COR-L47 (cell line): ENCODE results near the gene DCD.
"Not testable (repeated sequence)": the region's sequence is repeated elsewhere in the genome, so short reads cannot be mapped to it uniquely, and the experiment has no call there.

Experiments
- DNase-seq: peaks from one replicate; lab custom pipeline; 2025; lab: John Stamatoyannopoulos, UW

The DCD gene

DNA sequence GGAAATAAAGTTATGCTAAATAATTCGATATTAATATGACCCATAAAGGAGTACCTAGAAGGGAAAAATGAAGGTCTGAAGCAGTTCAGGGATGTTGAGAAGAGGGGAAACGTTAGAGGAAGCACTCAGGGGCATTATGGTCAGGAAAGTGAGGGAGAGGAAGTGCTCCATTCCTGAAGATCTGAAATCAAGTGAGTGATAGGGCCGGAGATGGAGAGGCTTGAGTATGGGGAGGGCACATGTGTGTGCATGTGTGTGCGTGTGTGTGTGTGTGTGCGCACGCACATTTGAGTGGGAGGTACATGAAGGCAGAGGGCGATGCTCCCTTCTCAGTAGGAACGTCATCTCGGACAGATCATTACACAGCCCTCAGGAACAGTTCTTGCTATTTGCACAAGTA, 4.9 kb upstream of the DCD start:
- no peak for DNase-seq

DNA sequence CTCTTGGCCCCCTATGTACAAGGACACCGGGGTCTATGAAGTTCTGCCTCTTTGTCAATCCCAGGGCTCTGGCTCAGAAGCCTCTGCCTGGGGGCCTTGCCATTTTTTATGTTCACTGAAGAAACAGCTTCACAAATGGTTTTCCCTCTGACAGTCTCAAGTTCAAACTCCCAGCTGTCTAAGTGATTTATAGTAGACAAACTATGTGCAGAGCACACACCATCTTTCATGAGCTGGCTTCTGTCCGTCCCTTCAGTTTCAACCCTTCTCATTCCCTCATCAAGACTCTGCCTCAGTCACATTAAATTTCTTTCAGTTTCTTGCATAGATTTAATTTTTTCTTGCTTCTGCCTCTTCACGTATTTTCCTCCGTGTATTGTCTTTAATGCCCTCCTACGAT, 2.7 kb upstream of the DCD start:
- no peak for DNase-seq

DNA sequence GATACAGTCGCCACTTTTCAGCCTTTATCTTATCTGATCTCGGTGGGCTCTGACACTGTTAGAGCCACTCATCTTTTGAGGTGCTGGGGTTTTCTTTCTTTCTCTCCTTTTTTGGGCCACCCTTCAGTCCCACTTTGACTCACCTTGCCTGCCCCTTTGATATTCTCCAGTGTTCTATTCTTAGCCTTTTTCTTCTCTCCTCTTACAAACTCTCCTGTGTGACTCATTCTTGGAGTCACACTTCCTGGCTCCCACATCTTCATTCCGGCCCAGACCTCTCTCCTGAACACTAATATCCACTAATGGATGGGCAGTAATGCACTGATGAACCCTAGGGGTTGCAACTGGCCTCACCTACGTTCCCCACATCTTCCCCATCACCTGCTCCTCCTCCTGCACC, 2.2 kb upstream of the DCD start:
- DNase-seq: no peak

DNA sequence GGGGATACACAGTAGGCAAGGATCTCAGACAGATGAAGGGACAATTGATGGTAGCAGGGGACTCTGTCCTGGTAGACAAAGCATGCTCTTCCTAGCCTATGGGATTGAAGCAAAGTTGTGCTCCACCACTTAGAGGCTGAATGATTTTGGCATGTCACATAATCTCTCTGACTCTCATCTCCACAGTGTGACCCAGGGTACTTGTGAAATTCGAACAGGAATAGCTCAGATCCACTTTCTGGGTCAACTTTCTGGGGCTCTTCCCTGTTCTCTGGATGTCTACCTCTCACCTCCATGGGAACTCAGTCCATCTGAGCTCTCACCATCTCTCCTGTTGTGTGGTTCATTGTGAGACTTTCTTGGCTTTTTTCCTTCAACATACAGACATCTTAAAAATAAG, 1.7 kb upstream of the DCD start:
- no peak for DNase-seq

DNA sequence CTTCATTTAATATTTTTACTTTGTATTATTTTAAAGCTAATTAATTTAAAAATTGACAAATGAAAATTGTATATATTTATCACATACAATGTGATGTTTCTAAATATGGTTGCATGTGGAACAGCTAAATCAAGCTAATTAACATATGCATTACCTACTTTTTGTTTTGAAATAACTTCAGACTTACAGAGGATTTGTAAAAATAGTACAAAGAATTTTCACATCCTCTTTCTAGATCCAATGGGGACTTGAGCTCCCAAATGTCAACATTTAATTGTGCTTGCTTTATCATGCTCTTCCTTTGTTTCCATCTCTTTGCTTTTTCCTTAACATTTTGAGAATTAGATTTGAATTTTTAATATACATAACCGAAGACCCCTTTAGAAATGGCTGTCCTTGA, 6.6 kb downstream of the DCD start:
- DNase-seq: no peak

DNA sequence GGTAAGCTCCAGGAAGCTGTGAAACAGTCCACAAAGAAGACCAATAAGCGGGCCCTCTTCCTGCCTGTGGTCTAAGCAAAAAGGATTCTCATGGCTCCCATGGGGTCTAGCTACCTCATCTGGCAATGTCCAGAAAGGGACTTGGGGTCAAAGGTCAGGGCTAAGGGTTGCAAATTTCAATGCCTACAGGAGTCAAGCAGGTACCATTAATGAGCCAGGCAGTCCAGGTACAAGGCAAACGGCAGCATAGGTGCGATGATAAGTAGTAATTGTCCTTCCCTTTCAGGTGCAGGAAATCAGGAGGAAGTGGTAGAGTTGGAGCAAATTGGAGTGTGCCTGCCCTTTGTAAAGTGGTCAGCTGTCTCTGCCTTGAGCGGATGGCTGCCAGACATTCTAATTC, 7.1 kb downstream of the DCD start:
- no peak for DNase-seq

DNA sequence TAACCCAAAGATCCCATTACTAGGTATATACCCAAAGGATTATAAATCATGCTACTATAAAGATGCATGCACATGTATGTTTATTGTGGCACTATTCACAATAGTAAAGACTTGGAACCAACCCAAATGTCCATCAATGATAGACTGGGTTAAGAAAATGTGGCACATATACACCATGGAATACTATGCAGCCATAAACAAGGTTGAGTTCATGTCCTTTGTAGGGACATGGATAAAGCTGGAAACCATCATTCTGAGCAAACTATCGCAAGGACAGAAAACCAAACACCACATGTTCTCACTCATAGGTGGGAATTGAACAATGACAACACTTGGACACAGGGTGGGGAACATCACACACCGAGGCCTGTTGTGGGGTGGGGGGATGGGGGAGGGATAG, 9.1 kb downstream of the DCD start:
- DNase-seq: not testable (repeated sequence)

DNA sequence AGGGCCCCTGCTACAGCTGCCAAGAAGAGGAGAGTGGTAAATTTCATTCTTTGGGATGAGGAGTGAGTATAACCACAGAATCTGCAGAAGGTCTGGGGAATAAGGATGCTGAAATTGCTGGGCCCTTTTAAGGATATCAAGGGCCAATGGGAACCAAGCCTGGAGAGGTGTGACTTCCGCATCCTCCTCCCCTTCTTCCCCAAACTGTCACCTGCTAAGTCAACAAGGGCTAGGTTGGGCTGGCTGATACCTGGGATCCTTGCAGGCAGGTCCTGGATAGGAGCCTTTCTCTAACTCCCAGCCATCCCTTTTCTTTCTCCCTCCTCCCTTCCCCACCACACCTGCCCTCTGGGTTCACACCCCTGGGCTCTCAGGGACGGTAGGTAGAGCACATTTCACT, 13.4 kb downstream of the DCD start, which contains the start of gene LACRT:
LACRT (minus strand) TSS at position 101 of the 400 bp plus-strand sequence; CDS start at position 47, 54 bp downstream.
- no peak for DNase-seq

DNA sequence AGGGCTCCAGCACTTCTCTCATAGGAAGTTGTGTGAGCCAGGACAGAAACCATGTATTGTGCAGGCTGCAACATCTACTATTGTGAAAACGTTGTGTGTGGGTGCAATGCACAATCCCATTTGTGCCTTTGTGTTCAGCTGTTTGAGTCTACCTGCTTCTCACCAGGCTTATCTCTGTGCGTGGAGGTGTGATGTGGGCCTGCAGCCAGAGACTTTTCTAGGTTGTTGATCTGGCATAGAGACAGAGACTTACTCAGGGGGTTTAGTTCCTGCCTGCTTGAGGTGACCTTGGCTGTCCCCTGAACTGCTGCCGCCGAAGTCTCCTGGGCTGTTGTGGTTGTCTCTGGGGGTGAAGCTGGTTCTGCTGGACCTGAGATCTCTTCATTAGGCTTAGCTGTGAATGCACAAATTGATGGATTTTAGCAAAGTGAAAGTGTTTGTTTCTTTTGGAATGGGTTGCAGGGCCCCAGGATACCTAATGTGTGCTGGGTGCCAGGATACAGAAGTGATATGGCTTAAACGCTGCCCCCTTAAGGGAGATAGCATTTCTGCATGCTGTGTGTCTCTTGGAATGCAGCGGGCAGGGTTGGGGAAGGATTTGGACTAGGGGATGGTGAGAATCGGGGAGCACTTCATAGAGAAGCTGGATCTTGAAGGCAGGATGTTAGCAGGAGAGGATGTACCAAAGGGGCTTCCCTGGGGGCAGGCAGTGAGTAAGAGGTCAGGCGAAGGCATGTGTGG, 16.0 kb downstream of the DCD start:
- no peak for DNase-seq

DNA sequence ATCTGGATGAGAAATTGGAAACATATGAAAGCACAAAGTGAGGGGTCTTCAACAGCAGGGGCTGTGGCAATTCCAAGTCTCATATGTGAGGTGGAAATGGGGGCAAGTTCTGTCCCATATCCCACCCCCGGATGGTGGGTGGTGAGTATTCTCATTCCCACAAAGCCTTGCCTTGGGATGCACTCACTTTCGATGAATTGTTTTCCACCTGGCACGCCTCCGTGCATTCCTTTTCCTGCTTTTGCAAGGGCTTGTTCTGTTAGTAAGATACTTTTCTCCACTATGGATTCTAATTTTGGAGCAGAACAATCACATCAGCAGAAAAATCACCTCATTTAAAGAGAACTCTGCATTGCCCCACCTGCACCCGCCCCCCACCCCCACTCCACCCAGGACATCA, 16.6 kb downstream of the DCD start:
- DNase-seq: no peak

DNA sequence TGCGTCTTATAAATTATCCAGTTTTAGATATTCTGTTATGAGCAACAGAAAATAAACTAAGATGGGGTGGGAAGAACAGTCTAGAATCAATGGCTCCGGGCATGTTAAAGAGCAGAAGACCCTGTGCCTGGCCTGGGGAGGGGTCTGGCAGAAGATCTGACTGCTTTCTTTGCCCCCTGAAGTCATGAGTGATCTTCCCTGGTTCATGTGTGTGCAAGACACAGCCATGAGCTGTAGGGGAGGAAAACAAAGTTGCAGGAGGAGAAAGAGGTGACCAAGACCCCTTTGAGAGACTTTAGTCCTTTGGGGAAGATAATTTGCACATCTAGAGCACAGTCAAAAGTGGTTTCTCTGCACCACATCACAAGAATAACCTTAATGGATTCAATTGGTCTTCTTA, 18.2 kb downstream of the DCD start:
- DNase-seq: no peak

DNA sequence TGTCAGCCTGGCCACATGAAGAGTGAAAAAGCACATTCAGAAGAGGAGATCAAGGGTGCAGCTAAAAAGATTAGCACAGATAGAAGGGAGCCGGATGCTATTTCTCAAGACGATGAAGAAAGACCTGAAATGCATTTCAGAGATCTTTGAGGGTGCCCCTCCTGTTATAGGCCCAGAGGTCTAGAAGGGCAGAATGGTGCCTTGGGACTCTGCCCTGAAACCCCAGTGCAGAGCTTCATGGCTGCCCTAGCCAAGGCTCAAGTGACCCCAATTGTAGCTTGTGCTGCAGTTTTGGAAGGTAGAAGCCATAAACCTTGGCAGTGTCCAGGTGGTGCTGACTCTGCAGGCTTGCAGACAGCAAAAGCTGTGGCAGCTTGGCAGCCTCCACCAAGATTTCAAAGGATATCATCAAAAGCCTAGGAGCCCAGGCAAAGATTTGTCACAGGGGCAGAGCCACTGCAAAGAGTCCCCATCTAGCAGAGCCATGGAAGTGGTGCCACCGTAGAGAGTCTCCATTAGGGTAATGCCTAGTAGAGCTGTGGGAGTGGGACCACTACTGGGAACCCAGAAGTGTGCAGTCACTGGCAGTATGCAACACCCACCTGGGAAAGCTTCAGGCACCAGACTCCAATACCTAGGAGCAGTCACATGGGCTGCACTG, 19.8 kb downstream of the DCD start:
- DNase-seq: no peak

DNA sequence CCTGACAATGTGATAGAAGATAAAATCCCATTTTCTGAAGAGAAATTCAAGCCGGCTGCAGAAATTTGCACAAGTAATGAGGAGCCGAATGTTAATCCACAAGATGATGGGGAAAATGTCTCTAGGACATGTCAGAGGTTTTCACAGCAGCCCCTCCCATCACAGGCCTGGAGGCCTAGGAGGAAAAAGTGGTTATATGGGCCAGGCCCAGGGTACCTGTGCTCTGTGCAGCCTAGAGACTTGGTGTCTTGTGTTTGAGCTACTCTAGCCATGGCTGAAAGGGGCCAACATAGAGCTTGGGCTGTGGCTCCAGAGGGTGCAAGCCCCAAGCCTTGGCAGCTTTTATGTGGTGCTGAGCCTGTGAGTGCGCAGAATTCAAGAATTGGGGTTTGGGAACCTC, 20.9 kb downstream of the DCD start:
- DNase-seq: no peak

DNA sequence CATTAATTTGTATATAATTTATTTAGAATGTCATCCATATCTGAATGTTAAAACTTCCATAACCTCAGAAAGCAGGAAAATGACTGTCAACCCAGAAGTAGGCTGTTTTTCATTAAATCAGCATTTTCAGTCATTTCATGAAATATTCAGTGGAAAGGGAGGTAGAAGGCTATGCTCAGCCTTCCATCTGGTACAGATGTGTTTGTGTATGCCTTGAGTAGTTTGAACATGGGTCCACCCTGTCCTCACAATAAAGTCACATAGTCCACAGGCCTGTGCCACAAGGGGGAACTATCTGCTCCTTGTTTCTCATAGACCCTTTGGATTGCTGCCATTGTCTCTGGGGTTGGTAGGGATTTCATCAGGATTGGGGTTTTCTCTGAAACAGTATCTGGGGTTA, 22.6 kb downstream of the DCD start:
- no peak for DNase-seq

DNA sequence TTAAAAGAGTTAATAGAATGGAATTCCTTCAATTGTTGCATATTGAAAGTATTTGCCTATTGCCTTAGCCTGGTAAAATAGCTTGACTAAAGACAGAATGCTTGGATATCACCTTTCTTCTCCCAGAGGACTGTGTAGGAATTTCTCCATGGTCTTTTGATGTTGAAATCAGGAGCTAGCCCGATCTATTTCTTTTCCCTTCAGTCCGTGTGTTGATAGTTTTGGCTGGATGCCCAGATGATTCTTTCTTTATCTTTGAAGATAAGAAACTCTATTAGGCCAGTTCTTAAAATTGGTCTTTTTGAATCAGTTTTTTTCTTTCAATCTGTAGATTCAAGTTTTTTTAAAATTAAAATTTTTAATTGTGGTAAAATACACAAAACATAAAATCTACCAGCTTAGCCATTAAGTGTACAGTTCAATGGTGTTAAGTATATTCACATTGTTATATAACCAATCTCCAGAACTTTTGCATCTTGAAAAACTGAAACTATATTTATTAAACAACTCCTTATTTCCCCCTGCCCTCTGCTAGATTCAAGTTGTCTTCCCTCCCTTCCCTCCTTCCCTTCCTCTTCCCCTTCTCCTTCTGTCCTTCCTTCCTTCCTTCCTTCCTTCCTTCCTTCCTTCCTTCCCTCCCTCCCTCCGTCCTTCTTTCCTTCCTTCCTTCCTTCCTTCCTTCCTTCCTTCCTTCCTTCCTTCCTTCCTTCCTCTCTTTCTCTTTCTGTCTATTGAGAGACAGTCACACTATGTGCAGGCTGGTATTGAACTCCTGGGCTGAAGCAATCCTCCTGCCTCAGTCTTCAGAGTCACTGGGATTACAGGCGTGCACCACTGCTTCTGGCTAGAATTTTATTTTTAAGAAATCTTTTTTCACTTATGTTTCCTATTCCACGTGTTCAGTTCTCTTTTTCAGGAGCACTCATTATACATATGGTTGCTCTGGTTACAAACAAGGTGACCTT, 23.6 kb downstream of the DCD start:
- DNase-seq: no peak

DNA sequence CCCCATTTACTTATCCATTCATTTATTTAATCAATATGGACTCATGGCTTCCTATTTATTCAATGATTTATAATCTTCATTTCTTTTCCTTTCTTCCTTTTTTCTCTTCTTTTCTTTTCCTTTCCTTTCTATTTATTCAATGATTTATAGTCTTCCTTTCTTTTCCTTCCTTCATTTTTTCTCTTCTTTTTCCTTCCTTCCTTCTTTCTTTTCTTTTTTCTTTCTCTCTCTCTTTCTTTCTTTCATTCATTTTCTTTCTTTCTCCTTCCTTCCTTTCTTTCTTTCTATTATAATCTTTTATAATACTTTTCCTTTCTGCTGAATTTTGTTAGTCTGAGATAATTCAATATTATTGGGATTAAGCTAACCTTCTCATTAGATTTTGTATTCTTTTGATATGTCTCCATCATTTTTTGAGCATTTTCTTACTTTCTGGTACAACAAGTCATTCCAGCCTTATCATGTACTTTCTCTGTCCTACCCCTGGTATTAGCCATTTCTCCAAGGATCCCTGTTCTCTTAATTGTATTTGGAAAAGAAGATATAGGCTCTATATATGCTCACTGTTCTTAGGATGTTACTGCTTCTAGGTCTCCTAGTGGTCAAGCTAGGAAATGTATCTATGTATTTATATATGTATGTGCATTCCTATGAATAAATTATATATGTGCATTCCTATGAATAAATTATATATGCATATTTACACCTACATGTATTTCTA, 25.5 kb downstream of the DCD start:
- DNase-seq: no peak

DNA sequence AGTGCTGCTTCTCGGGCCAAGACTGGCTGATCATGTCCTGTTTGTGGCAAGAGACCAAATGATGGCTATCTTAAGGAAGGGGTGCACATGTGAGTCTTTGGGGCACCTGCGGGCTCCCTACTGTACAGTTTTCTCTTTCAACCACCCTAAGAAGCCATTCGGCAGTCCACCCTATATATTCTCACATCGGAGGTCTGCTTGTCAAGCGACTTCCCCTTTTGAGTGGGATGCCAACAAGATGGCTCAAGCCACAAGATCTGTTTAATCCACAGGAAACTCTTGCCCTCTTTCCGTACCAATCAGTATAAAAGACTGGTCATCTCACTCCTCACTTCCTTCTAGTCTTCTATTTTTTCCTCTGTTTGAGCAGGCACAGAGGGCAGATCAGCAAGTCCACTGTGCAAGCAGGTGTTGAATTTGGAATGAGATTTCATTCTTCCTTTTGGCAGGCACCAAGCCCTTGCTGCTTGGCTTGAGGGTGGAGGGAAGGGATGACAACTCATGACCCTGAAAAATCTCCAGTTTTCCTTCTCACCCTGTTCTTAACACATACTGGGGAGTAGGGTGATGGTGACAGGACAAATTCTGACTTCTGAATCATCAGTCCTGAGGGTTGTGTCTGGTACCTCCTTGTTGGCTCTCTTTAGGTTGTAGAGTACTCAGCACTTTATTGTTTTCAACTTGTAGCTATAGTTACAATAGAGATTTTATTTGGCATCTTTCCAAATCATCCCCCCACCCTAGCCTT, 31.1 kb downstream of the DCD start:
- DNase-seq: no peak

DNA sequence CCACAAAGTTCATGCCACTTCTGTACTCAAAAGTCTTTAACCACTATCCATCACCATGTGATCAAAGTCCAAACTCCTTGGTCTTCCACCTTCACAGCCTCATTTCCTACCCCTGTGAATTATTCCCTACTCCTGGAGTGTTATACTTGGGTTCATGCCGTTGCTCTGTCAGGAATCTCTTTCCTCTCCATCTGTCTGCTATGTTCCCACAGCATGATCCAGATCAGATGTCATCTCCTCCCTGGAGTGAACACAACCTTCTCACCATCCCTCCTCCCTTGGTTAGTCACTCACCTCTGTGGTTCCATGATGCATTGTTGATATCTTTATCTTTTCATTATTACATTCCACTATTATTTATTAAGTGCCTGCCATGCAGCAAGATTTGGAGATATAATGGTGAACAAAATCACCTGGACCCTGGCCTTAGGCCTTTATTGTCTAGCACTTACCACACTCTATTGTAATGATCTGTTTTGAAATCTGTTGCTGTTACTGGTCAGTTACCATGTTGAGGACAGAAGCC, 35.9 kb downstream of the DCD start:
- DNase-seq: no peak

DNA sequence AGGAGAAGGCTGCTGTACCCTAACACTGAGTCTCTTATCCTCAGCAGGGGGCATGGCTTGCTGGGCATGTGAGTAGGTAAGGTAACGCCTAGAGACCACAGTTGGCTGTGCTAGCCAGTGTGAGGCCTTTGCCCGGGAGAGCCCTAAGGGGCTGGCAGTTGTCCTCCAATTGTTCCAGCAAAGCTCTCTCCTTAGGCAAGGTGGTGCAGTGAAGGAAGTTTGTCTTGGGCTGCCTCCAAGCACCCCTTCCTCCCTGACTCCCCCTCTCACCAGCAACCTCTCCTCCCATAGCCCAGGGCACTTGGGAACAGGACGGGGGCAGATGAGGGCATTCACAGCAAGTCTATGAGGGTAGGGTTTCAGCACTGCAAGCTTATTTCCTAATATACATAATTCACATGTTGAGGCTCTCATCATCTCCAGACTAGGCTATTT, 36.4 kb downstream of the DCD start:
- no peak for DNase-seq

DNA sequence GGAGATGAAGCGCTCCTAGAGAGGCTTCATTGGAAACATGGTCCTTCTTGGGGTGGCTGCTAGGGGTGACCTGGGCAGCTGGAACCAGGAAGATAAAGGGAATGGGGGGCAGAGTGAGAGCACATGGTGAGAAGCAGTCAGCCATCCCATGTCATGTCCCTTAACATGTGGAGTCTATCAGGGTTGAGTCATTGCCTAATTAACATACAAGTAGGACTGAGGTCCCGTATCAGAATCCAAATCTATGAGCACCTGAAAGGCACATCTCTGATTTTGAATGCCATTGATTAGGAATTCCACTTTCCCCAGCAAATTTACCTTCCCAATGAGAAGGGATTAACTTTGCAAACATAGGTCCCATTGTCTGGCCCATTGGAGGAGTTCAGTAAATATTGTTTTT, 39.4 kb downstream of the DCD start:
- DNase-seq: no peak

DNA sequence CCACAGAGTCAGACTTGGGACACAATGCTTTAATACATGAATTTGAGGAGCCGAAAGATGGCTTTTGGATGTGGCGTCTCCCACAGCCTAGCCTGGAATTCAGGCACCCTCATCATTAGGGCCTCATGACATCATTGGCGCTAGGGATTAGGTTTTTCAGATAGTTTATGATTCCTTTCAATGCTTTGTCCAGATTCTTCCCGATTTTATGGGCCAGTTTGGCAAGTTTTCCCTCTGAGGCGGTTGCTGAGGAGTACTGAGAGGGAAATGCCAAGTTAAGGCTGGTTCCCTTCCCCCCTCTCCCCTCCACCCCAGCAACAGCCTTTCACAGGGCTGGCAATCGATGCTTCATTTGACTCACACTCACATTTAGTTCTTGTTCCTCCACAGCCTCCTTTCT, 40.0 kb downstream of the DCD start:
- DNase-seq: no peak
